Measurements from ENCODE around the gene TMEM184B.

GRCh38 chr22:38184788-38185187 is 88.0 kb downstream of the TMEM184B start:
- TF ChIP-seq EZH2 (IDR thresholded peaks at IDR 0.05; ENCODE audit: borderline replicate concordance, low read length) (no peak), CTCF (conservative IDR thresholded peaks at IDR 0.05 in 1 of 2, IDR thresholded peaks at IDR 0.05 in 1 of 2; ENCODE audit: extremely low read depth in 1 of 2, insufficient read depth in 1 of 2, low read depth in 1 of 2, low read length in 2 of 2) (no peak)

Measured in mammary epithelial cell (primary cell).